Ishikawa (cell line): ENCODE results near the gene GRM3.

Experiments
- EP300 ChIP-seq: IDR thresholded peaks from 2 replicates; pipeline ENCODE4 v1.6.1; 2012; ENCODE audit warnings: borderline replicate concordance
- FOXM1 ChIP-seq: IDR thresholded peaks from 2 replicates; pipeline ENCODE4 v1.6.1; 2012; ENCODE audit warnings: low read depth, borderline replicate concordance
- MAX ChIP-seq: IDR thresholded peaks from 2 replicates; pipeline ENCODE4 v1.6.1; 2012
- RAD21 ChIP-seq: IDR thresholded peaks from 2 replicates; pipeline ENCODE4 v1.6.1; 2012; ENCODE audit warnings: low read depth
- REST ChIP-seq: IDR thresholded peaks from 2 replicates; pipeline ENCODE4 v1.6.1; 2012; ENCODE audit warnings: low read depth, mild to moderate bottlenecking
- ZBTB7A ChIP-seq: IDR thresholded peaks from 2 replicates; pipeline ENCODE4 v1.6.1; 2012; ENCODE audit warnings: low read depth

- TF ChIP-seq FOXM1 (no peak), REST (no peak), EP300 (no peak), RAD21 (no peak), MAX (no peak), ZBTB7A (no peak)
Observed at GRCh38 chr7:86645225-86645608, 1.5 kb downstream of the GRM3 start.
